Lung (tissue), 12 donors: ENCODE results near the gene ANKRD31. TPM values are rescaled to one million over a fixed set of nuclear protein-coding genes. Genes with fewer than 3 reads are reported as not detected.

Experiments used
- ATAC-seq: fragments of 200-7000 bp; cut with Tn5 transposase; one replicate; pipeline ENCODE4 v1.9.1; 2020; ENCODE audit warnings: moderate number of reproducible peaks; ENCODE audit not compliant: insufficient read depth, low FRiP score
- DNase-seq, 3 donors: peaks; one replicate each; pipeline ENCODE4 v3.0.0-alpha.2; 2013 to 2017
- H3K27ac ChIP-seq, 2 donors: one replicate each; pipeline ENCODE4 v1.5.1; 2013; ENCODE audit warnings: mild to moderate bottlenecking in 2 of 2, moderate library complexity in 2 of 2, control low read depth in 1 of 2, inconsistent platforms in 1 of 2, low read depth in 1 of 2, low read length in 1 of 2
- H3K27me3 ChIP-seq, 3 donors: one replicate each; pipeline ENCODE4 v1.5.1; 2013; ENCODE audit warnings: low read length in 2 of 3; ENCODE audit not compliant: control insufficient read depth in 3 of 3, insufficient read depth in 3 of 3
- H3K36me3 ChIP-seq, 4 donors: one replicate each; pipeline ENCODE4 v1.5.1; 2013; ENCODE audit warnings: low read length in 4 of 4, mild to moderate bottlenecking in 1 of 4, moderate library complexity in 1 of 4; ENCODE audit not compliant: control insufficient read depth in 4 of 4, insufficient read depth in 4 of 4
- H3K4me1 ChIP-seq, 5 donors: one replicate each; pipeline ENCODE4 v1.5.1; 2013; ENCODE audit warnings: low read length in 5 of 5, mild to moderate bottlenecking in 2 of 5, moderate library complexity in 1 of 5; ENCODE audit not compliant: control insufficient read depth in 5 of 5, insufficient read depth in 5 of 5
- H3K4me3 ChIP-seq: one replicate; pipeline ENCODE4 v1.5.1; 2013; ENCODE audit warnings: mild to moderate bottlenecking, control low read depth, moderate library complexity
- H3K9ac ChIP-seq, 2 donors: one replicate each; pipeline ENCODE4 v1.5.1; 2013; ENCODE audit warnings: low read length in 2 of 2, control low read depth in 1 of 2; ENCODE audit not compliant: insufficient read depth in 1 of 2
- H3K9me3 ChIP-seq, 4 donors: one replicate each; pipeline ENCODE4 v1.5.1; 2013; ENCODE audit warnings: low read length in 3 of 4, mild to moderate bottlenecking in 1 of 4, moderate library complexity in 1 of 4; ENCODE audit not compliant: control insufficient read depth in 4 of 4, insufficient read depth in 3 of 4
- WGBS, 2 donors: extraction: QIAGEN DNeasy Blood & Tissue Kit; methylation state at CpG; one replicate each; pipeline ENCODE4 v1.1.7; 2013; 5-methylcytosine and 5-hydroxymethylcytosine counted together
- polyA plus RNA-seq, 2 donors: library from polyadenylated mRNA; stranded (reverse); fragments of 200-250 nt; gene quantifications; one replicate each; pipeline ENCODE4 v1.2.1, GENCODE V29; 2013
- total RNA-seq, 2 donors: library from RNA; depleted of rRNA in 1 of 2; stranded (reverse); fragments of >200 nt in 1 of 2; gene quantifications; one replicate each; pipeline ENCODE4 v1.2.1, GENCODE V29; 2014 to 2021
- TF ChIP-seq, protein P1 (sequence below): IDR thresholded peaks from 2 replicates; pipeline ENCODE4 v1.5.1; 2012; ENCODE audit warnings: mild to moderate bottlenecking; ENCODE audit errors: control extremely low read depth, extremely low read depth
- donor health status: control.
- donor health status: control.
- donor health status: Bipolar disorder and iron deficiency.
- donor health status: healthy.
- donor health status: DM: yes; HTN: yes; CAD: no.

Gene ANKRD31
- total and polyA plus RNA-seq, 4 donors: 0.06 to 0.51 (median 0.16) TPM

DNA sequence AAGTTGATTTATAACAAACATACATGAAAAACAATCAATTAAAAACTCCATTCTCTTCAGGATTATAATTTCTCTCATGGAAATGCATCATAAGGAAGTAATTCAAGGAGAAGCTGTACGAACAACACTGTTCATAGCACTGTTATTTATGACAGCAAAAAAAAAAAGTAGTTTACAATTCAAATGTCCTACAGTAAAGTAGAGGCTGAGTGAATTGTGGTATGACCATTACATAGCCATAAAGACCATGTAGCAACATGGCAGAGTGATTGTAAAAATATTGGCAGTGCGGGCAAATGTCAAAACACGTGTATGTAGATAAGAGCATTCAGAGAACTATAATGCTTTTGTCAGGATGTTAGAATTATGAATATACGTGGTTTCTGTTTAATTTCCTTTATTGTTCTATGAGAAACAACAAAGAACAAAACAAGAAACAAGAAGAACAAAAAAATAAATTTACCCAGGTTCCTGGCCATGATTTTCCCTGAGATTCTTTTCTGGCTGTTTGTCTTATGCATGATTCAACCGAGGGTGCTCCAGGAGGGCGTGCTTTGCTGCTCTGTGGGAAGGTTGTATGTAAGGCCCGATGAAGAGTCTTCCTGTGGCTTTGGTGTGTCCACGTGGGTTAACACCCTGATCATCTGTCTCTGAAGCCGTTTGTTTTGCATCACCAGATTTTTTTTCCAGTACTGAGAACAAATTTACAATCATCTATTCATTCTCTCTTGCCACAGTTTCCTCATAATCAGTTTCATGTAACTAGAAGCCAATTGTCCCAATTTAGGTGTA is 213.1 kb downstream of the ANKRD31 start:
- WGBS, 2 donors: 63 to 80% methylated on average over 9 of the region's 9 CpGs
- no peaks in the 10 kb centered on the region for H3K27me3 ChIP-seq
- no peaks in the 10 kb centered on the region for H3K4me1 ChIP-seq
- TF ChIP-seq, protein P1, sequence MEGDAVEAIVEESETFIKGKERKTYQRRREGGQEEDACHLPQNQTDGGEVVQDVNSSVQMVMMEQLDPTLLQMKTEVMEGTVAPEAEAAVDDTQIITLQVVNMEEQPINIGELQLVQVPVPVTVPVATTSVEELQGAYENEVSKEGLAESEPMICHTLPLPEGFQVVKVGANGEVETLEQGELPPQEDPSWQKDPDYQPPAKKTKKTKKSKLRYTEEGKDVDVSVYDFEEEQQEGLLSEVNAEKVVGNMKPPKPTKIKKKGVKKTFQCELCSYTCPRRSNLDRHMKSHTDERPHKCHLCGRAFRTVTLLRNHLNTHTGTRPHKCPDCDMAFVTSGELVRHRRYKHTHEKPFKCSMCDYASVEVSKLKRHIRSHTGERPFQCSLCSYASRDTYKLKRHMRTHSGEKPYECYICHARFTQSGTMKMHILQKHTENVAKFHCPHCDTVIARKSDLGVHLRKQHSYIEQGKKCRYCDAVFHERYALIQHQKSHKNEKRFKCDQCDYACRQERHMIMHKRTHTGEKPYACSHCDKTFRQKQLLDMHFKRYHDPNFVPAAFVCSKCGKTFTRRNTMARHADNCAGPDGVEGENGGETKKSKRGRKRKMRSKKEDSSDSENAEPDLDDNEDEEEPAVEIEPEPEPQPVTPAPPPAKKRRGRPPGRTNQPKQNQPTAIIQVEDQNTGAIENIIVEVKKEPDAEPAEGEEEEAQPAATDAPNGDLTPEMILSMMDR: no peak
- H3K36me3 ChIP-seq: no peaks in the 10 kb centered on the region
- no peak for DNase-seq
- H3K9me3 ChIP-seq: no peaks in the 10 kb centered on the region
- H3K4me3 ChIP-seq: no peak overlapping the region
- no peak overlapping the region for H3K27ac ChIP-seq
- ATAC-seq: no peak
- no peak overlapping the region for H3K9ac ChIP-seq

DNA sequence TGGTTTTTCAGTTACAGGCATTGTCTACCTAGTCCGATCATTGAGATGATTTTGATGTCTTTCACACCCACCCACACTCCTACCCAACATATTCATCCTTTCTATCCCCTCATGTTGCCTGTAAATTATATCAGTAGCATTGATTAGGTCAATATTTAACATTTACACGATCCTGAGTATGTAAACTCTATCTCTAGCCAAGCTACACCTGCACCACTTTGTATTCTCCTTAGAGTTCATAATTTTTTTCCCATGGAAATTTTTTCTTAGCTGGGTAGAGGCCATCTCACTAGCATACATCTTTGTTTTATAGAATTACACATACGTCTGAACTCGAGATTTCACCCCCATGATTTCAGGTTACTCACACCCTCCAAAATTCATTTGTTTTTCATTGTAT is 214.9 kb downstream of the ANKRD31 start:
- ATAC-seq (no peak), DNase-seq (no peak)
- TF ChIP-seq, protein P1: no peak
- no peaks in the 10 kb centered on the region for H3K27me3 ChIP-seq
- no peak overlapping the region for H3K9ac ChIP-seq
- 84 to 90% methylated on average over 4 of the region's 4 CpGs for WGBS, 2 donors
- H3K27ac ChIP-seq: no peak overlapping the region
- no peaks in the 10 kb centered on the region for H3K9me3 ChIP-seq
- no peaks in the 10 kb centered on the region for H3K36me3 ChIP-seq
- no peak overlapping the region for H3K4me3 ChIP-seq
- H3K4me1 ChIP-seq: no peaks in the 10 kb centered on the region

DNA sequence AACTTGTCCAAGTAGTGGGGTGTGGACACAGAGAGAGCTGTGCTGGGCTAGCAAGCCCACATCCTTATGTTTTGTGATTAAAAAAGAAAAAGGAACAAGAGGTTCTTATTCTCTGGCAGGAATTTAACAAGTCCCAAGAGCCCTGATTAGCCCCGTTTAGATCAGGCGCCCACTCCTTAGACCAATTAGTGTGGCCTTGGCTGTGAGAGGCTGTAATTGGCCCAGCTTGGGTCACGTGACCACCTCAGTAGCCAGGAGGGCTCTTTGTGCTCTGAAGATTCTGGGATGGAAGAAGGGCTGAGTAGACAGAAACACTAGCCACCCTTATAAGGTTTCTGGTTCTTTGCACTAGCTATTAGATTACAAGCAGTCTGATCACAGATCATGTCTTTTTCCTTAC is 215.5 kb downstream of the ANKRD31 start:
- DNase-seq (no peak), ATAC-seq (no peak)
- WGBS, 2 donors: 41 to 75% methylated on average over 3 of the region's 3 CpGs
- Histone ChIP-seq H3K27ac (no peak overlapping the region), H3K36me3 (no peaks in the 10 kb centered on the region), H3K9me3 (no peaks in the 10 kb centered on the region), H3K9ac (no peak overlapping the region), H3K27me3 (no peaks in the 10 kb centered on the region), H3K4me1 (no peaks in the 10 kb centered on the region), H3K4me3 (no peak overlapping the region)
- TF ChIP-seq, protein P1: no peak
